Endodermal cell (in vitro differentiated cells): ENCODE measurements around the gene KLHL40. TPM values are rescaled to one million over a fixed set of nuclear protein-coding genes. Genes with fewer than 3 reads are reported as not detected.

Source experiments
- DNase-seq: peaks from one replicate; pipeline ENCODE4 v3.0.0-alpha.2; 2017
- H3K27ac ChIP-seq: 2 replicates; pipeline ENCODE4 v1.5.1; 2013; ENCODE audit warnings: mild to moderate bottlenecking, low read depth, low read length, moderate library complexity
- H3K27me3 ChIP-seq: 2 replicates; pipeline ENCODE4 v1.6.1; 2013; ENCODE audit warnings: mild to moderate bottlenecking, low read length, moderate library complexity; ENCODE audit not compliant: insufficient read depth, control insufficient read depth, poor library complexity, severe bottlenecking
- H3K36me3 ChIP-seq: 2 replicates; pipeline ENCODE4 v1.7.0; 2013; ENCODE audit warnings: mild to moderate bottlenecking, low read length, moderate library complexity; ENCODE audit not compliant: control insufficient read depth, insufficient read depth
- H3K4me1 ChIP-seq: one replicate; pipeline ENCODE4 v1.7.0; 2013; ENCODE audit warnings: low read length; ENCODE audit not compliant: control insufficient read depth, insufficient read depth
- H3K4me3 ChIP-seq: 2 replicates; pipeline ENCODE4 v1.5.1; 2013; ENCODE audit warnings: mild to moderate bottlenecking, low read length, moderate library complexity
- H3K9ac ChIP-seq: 2 replicates; pipeline ENCODE4 v1.6.1; 2013; ENCODE audit warnings: mild to moderate bottlenecking, low read length, moderate library complexity; ENCODE audit not compliant: poor library complexity, severe bottlenecking; ENCODE audit errors: extremely low read depth
- H3K9me3 ChIP-seq: 2 replicates; pipeline ENCODE4 v1.6.1; 2013; ENCODE audit warnings: mild to moderate bottlenecking, low read length, moderate library complexity; ENCODE audit not compliant: control insufficient read depth
- H3K27ac Mint-ChIP-seq: 2 replicates; pipeline ENCODE4 v1.8.0; 2020; ENCODE audit warnings: mixed read lengths
- H3K27me3 Mint-ChIP-seq: 2 replicates; pipeline ENCODE4 v1.8.0; 2021; ENCODE audit warnings: mild to moderate bottlenecking, mixed read lengths; ENCODE audit not compliant: insufficient read depth
- H3K36me3 Mint-ChIP-seq: 2 replicates; pipeline ENCODE4 v1.8.0; 2020; ENCODE audit warnings: low read depth, mixed read lengths
- H3K4me1 Mint-ChIP-seq: 2 replicates; pipeline ENCODE4 v1.8.0; 2020; ENCODE audit warnings: mixed read lengths
- H3K4me3 Mint-ChIP-seq: 2 replicates; pipeline ENCODE4 v1.8.0; 2020; ENCODE audit warnings: mild to moderate bottlenecking, moderate library complexity, mixed read lengths
- H3K9me3 Mint-ChIP-seq: 2 replicates; pipeline ENCODE4 v1.8.0; 2020; ENCODE audit warnings: mild to moderate bottlenecking, mixed read lengths
- CTCF ChIP-seq: fragments of 200-600 bp; sonication (generic); conservative IDR thresholded peaks from 2 replicates; pipeline ENCODE4 v1.5.0; 2021; ENCODE audit warnings: antibody characterized with exemption, mild to moderate bottlenecking
- WGBS, 2 experiments: methylation state at CpG; one replicate each; pipeline versions ENCODE4 v1.1.5 to v1.1.7; 2013; ENCODE audit warnings: missing lambda C conversion rate in 2 of 2, mixed read lengths in 1 of 2; ENCODE audit not compliant: insufficient coverage in 1 of 2, insufficient read length in 1 of 2; 5-methylcytosine and 5-hydroxymethylcytosine counted together
- total RNA-seq, 2 donors: library from RNA; stranded (reverse); fragmentation: NEBNext Ultra II Directional in 1 of 2; extraction: Animal tissue kit (Norgen Biotek cat#: 25700) in 1 of 2; gene quantifications; 2 replicates in 1 of 2; 3 replicates in 1 of 2; pipeline ENCODE4 v1.2.1, GENCODE V29; 2021

KLHL40 gene
- total RNA-seq, 2 donors from 2014 or later, result not detected

GRCh38 chr3:42673082-42673481 lies 12.3 kb upstream of the KLHL40 start:
- Mint-ChIP-seq H3K4me3 (no peak overlapping the region), H3K27ac (no peak overlapping the region), H3K27me3 (no peaks in the 10 kb centered on the region), H3K36me3 (no peaks in the 10 kb centered on the region), H3K9me3 (peaks cover 12% of the 10 kb centered on the region), H3K4me1 (no peaks in the 10 kb centered on the region)
- no peak overlapping the region for H3K27ac ChIP-seq
- no peaks in the 10 kb centered on the region for H3K4me1 ChIP-seq
- H3K36me3 ChIP-seq, result no peaks in the 10 kb centered on the region
- TF ChIP-seq CTCF, result no peak
- no peak overlapping the region for H3K4me3 ChIP-seq
- no peak for DNase-seq
- H3K9ac ChIP-seq, result no peak overlapping the region
- peaks cover 8% of the 10 kb centered on the region for H3K9me3 ChIP-seq
- peaks cover 6% of the 10 kb centered on the region for H3K27me3 ChIP-seq

GRCh38 chr3:42674146-42674545 lies 11.2 kb upstream of the KLHL40 start:
- WGBS, 2 experiments, result 91 to 100% methylated on average over 1 to 2 of the region's 3 CpGs
- no peak for DNase-seq
- H3K4me3 Mint-ChIP-seq, result no peak overlapping the region
- no peaks in the 10 kb centered on the region for H3K4me1 ChIP-seq
- peaks cover 12% of the 10 kb centered on the region for H3K9me3 Mint-ChIP-seq
- no peak overlapping the region for H3K4me3 ChIP-seq
- H3K27ac ChIP-seq, result no peak overlapping the region
- H3K27me3 Mint-ChIP-seq, result no peaks in the 10 kb centered on the region
- TF ChIP-seq CTCF, result no peak
- peaks cover 6% of the 10 kb centered on the region for H3K27me3 ChIP-seq
- H3K9me3 ChIP-seq, result peaks cover 8% of the 10 kb centered on the region
- H3K36me3 ChIP-seq, result no peaks in the 10 kb centered on the region
- H3K27ac Mint-ChIP-seq, result no peak overlapping the region
- H3K36me3 Mint-ChIP-seq, result no peaks in the 10 kb centered on the region
- no peaks in the 10 kb centered on the region for H3K4me1 Mint-ChIP-seq
- no peak overlapping the region for H3K9ac ChIP-seq

GRCh38 chr3:42675909-42676308 lies 9.4 kb upstream of the KLHL40 start:
- no peak for DNase-seq
- Mint-ChIP-seq H3K4me3 (no peak overlapping the region), H3K27ac (no peak overlapping the region), H3K36me3 (no peaks in the 10 kb centered on the region), H3K4me1 (no peaks in the 10 kb centered on the region), H3K27me3 (no peaks in the 10 kb centered on the region), H3K9me3 (peaks cover 12% of the 10 kb centered on the region)
- Histone ChIP-seq H3K27ac (no peak overlapping the region), H3K36me3 (no peaks in the 10 kb centered on the region), H3K4me3 (no peak overlapping the region), H3K27me3 (peaks cover 6% of the 10 kb centered on the region), H3K9ac (no peak overlapping the region), H3K4me1 (no peaks in the 10 kb centered on the region), H3K9me3 (peaks cover 8% of the 10 kb centered on the region)
- WGBS, 2 experiments, result 83 to 93% methylated on average over 1 to 2 of the region's 2 CpGs
- TF ChIP-seq CTCF, result no peak
